ENCODE measurements around the gene ANKRD12.

Gene ANKRD12

GRCh38 chr18:9323750-9324445, 187.3 kb downstream of the ANKRD12 start:
- Histone ChIP-seq H3K27me3 (ENCODE audit: control insufficient read depth, low read length) (peaks cover 4% of the 10 kb centered on the region), H3K79me2 (ENCODE audit: control insufficient read depth, low read length) (no peaks in the 10 kb centered on the region), H3K4me3 (ENCODE audit: low read length) (no peak overlapping the region), H3K36me3 (ENCODE audit: control insufficient read depth, low read length) (no peaks in the 10 kb centered on the region), H3F3A (ENCODE audit: control insufficient read depth, insufficient read depth) (no peaks in the 10 kb centered on the region), H3K9me2 (replicated peaks; ENCODE audit: control insufficient read depth, low read length) (no peaks in the 10 kb centered on the region), H3K4me2 (ENCODE audit: low read length) (no peak overlapping the region), H3K9me3 (ENCODE audit: control insufficient read depth, insufficient read depth, low read length) (no peaks in the 10 kb centered on the region), H3K4me1 (ENCODE audit: control insufficient read depth, low read length) (no peaks in the 10 kb centered on the region), H3K27ac (ENCODE audit: low read depth, low read length) (no peak overlapping the region), H4K20me1 (ENCODE audit: control insufficient read depth, insufficient read depth, low read depth, low read length) (no peaks in the 10 kb centered on the region)
- no peak for TF ChIP-seq EZH2phosphoT487 (IDR thresholded peaks at IDR 0.05; ENCODE audit: borderline replicate concordance, low read length)
- no peak for TF ChIP-seq CTCF (IDR thresholded peaks at IDR 0.05; ENCODE audit: low read depth, low read length, poor library complexity, severe bottlenecking)

GRCh38 chr18:9325716-9326115, 189.1 kb downstream of the ANKRD12 start:
- no peaks in the 10 kb centered on the region for H3K4me1 ChIP-seq (ENCODE audit: control insufficient read depth, low read length)
- no peaks in the 10 kb centered on the region for H3K79me2 ChIP-seq (ENCODE audit: control insufficient read depth, low read length)

GRCh38 chr18:9328776-9329175, 192.2 kb downstream of the ANKRD12 start:
- H3F3A ChIP-seq (ENCODE audit: control insufficient read depth, insufficient read depth), result no peaks in the 10 kb centered on the region
- H3K36me3 ChIP-seq (ENCODE audit: control insufficient read depth, low read length), result no peaks in the 10 kb centered on the region
- H3K4me2 ChIP-seq (ENCODE audit: low read length), result no peak overlapping the region
- TF ChIP-seq CTCF (IDR thresholded peaks at IDR 0.05; ENCODE audit: low read depth, low read length, poor library complexity, severe bottlenecking), result no peak
- no peak for TF ChIP-seq EZH2phosphoT487 (IDR thresholded peaks at IDR 0.05; ENCODE audit: borderline replicate concordance, low read length)
- no peaks in the 10 kb centered on the region for H3K9me2 ChIP-seq (replicated peaks; ENCODE audit: control insufficient read depth, low read length)
- peaks cover 4% of the 10 kb centered on the region for H3K27me3 ChIP-seq (ENCODE audit: control insufficient read depth, low read length)
- no peaks in the 10 kb centered on the region for H3K9me3 ChIP-seq (ENCODE audit: control insufficient read depth, insufficient read depth, low read length)
- H4K20me1 ChIP-seq (ENCODE audit: control insufficient read depth, insufficient read depth, low read depth, low read length), result no peaks in the 10 kb centered on the region
- H3K27ac ChIP-seq (ENCODE audit: low read depth, low read length), result no peak overlapping the region
- H3K79me2 ChIP-seq (ENCODE audit: control insufficient read depth, low read length), result no peaks in the 10 kb centered on the region
- no peak overlapping the region for H3K4me3 ChIP-seq (ENCODE audit: low read length)
- no peaks in the 10 kb centered on the region; the same call in 1 of the 2 replicates for H3K4me1 ChIP-seq (ENCODE audit: control insufficient read depth, low read length)

More at GRCh38 chr18:9325716-9326115, 189.1 kb downstream of the ANKRD12 start:
- Histone ChIP-seq H3K27ac (ENCODE audit: low read depth, low read length) (no peak overlapping the region), H3K4me2 (ENCODE audit: low read length) (no peak overlapping the region), H3K9me2 (replicated peaks; ENCODE audit: control insufficient read depth, low read length) (no peaks in the 10 kb centered on the region), H3K36me3 (ENCODE audit: control insufficient read depth, low read length) (no peaks in the 10 kb centered on the region), H3K4me3 (ENCODE audit: low read length) (no peak overlapping the region), H3K9me3 (ENCODE audit: control insufficient read depth, insufficient read depth, low read length) (no peaks in the 10 kb centered on the region), H3K27me3 (ENCODE audit: control insufficient read depth, low read length) (peaks cover 4% of the 10 kb centered on the region), H4K20me1 (ENCODE audit: control insufficient read depth, insufficient read depth, low read depth, low read length) (no peaks in the 10 kb centered on the region), H3F3A (ENCODE audit: control insufficient read depth, insufficient read depth) (no peaks in the 10 kb centered on the region)
- no peak for TF ChIP-seq CTCF (IDR thresholded peaks at IDR 0.05; ENCODE audit: low read depth, low read length, poor library complexity, severe bottlenecking)
- TF ChIP-seq EZH2phosphoT487 (IDR thresholded peaks at IDR 0.05; ENCODE audit: borderline replicate concordance, low read length), result no peak

Data from DOHH2 (cell line).